NCI-H748 (cell line): ENCODE measurements around the gene RPL18A.
A peak's percentile ranks its signal among the peaks of the same experiment; 100 is the strongest.
"Not testable (repeated sequence)": the region's sequence is repeated elsewhere in the genome, so short reads cannot be mapped to it uniquely, and the experiment has no call there.

ENCODE experiments used
- DNase-seq: peaks from one replicate; lab custom pipeline; 2025; ENCODE audit not compliant: unreplicated experiment; lab: John Stamatoyannopoulos, UW

RPL18A gene

DNA sequence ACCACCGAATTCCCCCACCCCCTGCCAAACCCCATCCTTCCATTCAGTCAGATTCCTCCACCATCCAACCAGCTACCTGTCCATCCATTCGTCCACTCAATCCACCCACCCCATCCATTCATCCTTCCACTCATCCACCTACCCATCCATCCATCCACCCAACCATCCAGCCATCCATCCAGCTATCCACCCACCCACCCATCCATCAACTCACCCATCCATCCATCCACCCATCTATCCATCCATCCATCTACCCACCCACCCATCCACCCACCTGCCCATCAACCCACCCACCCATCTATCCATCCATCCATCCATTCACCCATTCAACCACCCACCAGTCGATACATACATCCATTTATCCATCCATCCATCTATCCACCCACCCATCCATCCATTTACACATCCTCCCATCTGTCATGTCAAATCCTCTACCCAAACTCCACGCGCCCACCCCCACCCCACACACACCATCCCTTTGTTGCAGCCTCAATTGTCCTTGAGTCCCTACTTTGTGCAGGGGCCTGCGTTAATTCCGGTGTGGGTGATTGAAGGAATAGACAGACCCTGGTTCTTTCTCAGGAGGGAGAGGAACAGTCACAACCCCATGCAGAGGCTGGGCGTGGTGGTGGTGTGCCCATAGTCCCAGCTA lies 6.7 kb downstream of the RPL18A start:
- no peak for DNase-seq

- no peak for DNase-seq
Measured at GRCh38 chr19:17866964-17867486, 7.3 kb downstream of the RPL18A start.

DNA sequence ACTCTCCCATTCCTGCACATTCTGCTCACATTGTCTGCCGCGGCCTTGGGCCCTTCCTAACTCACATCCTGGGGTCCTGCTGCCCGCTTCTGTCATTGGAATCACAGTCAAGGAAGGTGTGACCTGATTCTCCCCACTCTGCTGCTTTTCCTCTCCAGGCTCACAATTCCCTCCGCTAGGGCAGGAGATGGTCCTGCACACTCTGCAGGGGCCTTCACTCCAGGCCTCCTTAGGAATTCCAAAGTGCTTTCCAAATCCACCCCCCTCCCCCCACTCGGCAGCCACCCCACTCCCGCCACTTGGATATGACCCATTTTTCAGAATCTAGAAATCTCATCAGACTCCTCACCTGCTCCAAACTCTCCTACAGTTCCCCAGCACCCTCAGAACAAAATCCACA lies 9.0 kb downstream of the RPL18A start:
- DNase-seq: no peak

DNA sequence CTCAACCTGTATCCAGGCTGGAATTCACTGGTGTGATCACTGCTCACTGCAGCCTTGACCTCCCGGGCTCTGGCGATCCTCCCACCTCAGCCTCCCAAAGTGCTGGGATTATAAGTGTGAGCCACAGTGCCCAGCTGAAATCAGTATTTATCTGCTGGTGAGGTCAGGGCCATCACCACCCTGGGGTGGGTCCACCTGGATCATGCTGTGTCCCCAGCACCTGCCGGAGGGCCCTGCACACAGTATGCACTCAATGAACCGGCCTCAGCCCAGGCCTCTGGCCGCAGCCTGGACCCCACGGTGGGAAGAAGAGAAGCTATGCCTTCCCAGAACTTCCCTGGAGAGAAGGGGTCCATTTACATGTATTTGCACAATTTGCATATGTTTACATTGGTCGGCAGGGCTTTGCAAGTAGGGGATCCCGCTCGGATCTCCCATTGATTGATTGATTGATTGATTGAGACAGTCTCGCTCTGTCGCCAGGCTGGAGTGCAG lies 9.5 kb downstream of the RPL18A start:
- no peak for DNase-seq

DNA sequence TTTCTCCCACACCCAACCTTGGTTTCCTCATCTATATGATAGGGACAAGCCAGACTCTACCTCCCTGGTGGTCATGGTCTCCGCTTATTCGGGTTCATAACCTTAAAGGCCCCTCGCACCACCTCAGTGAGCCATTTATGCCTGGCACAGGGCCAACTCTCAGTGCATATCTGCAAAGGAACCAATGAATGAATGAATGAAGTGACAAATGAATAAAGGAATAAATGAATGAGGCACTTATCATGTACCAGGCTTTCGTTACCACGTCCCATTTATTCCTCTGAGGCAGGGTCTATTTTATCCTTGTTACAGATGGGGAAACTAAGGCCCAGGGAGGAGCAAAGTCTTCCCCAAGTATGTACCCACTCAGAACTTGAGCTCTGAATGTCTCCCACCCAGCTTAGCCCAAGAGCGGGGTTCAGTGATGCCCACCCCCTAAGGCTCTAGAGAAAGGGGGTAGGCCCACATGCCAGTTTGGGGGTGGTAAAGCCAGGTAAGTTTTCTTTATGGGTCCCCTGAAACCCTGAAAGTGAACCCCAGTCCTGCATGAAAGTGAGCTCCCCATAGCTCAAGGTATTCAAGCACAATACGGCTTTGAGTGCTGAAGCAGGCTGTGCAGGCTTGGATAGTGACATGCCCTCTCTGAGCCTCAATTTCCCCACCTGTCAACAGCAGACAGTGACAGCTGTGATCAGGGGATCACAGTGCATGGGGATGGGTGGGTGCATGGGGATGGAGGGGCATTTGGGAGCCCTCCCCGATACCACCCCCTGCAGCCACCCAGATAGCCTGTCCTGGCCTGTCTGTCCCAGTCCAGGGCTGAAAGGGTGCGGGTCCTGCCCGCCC lies 11.5 kb downstream of the RPL18A start:
- DNase-seq: no peak

GRCh38 chr19:17871878-17872250 lies 12.2 kb downstream of the RPL18A start, which contains the start of gene SLC5A5:
Gene SLC5A5, plus strand, starts transcription at chr19:17871945. Its CDS starts 375 bp downstream, at chr19:17872320.
- no peak for DNase-seq

- no peak for DNase-seq
Measured at GRCh38 chr19:17872251-17873001, 12.7 kb downstream of the RPL18A start.

DNA sequence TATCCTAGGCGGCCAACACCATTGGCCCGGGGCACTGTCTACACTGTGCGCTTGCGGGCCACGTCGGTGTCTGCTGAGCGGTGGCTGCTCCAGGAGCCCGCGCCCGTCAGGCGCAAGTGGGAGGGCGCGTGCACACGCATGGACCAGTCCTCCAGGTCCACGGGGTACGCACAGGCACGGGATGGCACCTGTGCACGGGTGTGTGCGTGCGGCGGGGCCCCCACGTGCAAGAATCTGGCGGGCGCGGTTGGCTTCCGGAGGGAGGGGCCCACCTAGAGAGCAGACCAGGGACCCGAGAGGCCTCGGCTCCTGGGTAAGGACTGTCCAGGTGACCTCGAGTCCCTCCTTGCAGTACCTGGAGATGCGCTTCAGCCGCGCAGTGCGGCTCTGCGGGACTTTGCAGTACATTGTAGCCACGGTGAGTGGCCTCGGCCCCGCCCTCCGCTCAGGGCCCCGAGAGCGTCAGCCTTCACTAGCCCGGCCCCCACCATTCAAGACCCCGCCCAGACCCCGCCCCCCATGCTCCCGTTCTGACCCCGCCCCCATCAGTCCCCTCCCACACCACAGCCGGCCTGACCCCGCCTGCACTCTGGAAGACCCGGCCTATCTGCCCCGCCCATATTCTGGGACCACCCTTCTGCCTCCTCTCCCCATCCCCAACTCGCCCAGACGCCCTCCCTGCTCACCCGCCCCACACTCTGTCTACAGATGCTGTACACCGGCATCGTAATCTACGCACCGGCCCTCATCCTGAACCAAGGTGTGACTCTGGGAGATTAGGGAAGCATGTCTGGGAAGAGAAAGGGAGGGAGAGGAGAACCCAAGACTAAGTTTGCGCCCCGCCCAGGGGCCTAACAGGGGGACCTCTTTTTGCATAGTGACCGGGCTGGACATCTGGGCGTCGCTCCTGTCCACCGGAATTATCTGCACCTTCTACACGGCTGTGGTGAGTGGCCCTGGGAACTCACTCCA lies 14.4 kb downstream of the RPL18A start:
- DNase-seq: peak; percentile 57

DNA sequence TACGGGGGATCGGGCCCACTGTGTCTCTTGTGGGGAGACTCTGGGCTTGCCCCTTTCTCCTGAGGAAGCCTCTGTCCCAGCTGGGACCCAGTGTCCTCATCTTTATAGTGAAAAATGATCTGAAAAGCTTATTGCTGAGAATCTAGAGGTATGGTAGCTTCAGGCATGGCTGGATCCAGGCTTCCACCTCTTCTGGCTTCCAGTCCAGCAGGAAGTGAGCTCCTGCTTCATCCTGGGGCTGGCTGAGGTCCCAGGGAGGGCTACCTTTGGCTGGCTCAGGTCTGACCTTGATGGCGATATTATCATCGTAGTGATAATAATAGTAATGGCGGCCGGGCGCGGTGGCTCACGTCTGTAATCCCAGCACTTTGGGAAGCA lies 15.0 kb downstream of the RPL18A start:
- DNase-seq: no peak

GRCh38 chr19:17877696-17878095 lies 18.0 kb downstream of the RPL18A start:
- no peak for DNase-seq

- no peak for DNase-seq
Measured at GRCh38 chr19:17879466-17879865, 19.8 kb downstream of the RPL18A start.

DNA sequence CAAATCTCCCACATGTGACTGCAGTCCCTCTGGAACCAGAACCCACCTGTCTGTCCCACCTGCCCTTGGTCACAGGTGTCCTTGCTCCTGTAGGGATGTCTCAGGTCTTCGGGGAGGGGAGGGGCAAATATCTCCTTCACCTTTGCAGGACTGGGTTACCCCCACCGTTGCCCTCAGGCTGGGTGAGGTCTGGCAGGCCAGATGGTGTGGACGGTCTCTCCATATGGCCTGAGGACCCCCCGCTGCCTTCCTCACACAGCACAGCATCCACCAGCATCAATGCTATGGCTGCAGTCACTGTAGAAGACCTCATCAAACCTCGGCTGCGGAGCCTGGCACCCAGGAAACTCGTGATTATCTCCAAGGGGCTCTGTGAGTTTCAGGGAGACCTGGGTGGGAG lies 22.0 kb downstream of the RPL18A start:
- DNase-seq: no peak

- DNase-seq: no peak
Measured at GRCh38 chr19:17883627-17884410, 24.1 kb downstream of the RPL18A start.

- DNase-seq: no peak
Measured at GRCh38 chr19:17886515-17886914, 26.8 kb downstream of the RPL18A start.

- not testable (repeated sequence) for DNase-seq
Measured at GRCh38 chr19:17887221-17887620, 27.5 kb downstream of the RPL18A start.

DNA sequence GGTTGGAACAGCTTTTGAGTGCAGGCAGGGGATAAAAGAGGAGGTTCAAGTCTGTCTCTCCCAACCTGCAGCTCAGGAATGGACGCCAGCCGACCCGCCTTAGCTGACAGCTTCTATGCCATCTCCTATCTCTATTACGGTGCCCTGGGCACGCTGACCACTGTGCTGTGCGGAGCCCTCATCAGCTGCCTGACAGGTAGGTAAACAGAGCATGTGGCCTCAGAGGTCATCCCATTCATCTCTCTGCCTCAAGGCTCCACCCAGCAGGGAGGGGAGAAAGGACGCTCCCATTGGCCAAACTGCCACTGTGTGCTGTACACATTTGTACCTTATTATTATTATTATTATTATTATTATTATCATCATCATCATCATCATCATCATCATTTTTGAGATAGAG lies 28.6 kb downstream of the RPL18A start:
- peak; percentile 11 for DNase-seq

- no peak for DNase-seq
Measured at GRCh38 chr19:17889609-17890214, 30.0 kb downstream of the RPL18A start.

DNA sequence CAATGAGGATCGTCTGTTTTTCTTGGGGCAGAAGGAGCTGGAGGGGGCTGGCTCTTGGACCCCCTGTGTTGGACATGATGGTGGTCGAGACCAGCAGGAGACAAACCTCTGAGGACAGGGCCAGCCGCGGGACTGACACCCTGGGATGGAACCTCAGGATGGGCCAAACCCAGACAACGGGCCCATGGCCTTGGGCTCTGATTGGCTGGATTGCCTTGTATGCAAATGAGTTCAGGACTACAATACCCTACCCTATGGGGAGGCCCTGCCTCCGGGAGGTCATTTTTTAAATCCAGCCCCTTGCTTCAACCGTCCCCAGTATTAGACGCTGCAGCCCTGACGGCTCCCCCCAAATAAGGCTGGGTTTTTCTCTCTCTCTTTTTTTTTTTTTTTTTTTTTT lies 34.1 kb downstream of the RPL18A start:
- no peak for DNase-seq

DNA sequence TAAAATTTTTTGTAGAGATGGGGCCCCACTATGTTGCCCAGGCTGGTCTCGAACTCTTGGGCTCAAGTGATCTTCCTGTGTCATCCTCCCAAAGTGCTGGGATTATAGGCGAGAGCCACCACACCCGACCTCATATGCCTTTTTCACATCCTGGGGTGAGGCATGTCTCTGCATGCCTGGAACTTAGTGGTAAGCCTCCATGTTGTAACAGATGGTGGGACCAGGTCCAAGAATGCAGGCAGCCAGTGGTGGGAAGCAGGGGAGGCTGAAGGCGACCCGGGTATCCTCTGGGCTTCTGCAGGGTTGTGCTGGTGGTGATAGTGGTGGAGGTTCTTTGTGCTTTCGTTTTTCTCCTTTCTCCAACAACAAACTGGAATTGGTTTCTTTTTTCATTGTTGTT lies 43.0 kb downstream of the RPL18A start:
- no peak for DNase-seq
